Keratinocyte (primary cell): ENCODE data around the gene ATP8A2. TPM values are rescaled to one million over a fixed set of nuclear protein-coding genes. Genes with fewer than 3 reads are reported as not detected.

Source experiments
- DNase-seq: peaks from one replicate; pipeline ENCODE4 v3.0.0-alpha.2; 2011; ENCODE audit warnings: low read depth, missing footprints, low spot score
- FAIRE-seq: peaks from 2 replicates; lab custom pipeline; 2011; peaks lifted over from hg19 to GRCh38; lab: Jason Lieb, UNC
- H2AFZ ChIP-seq: 2 replicates; pipeline ENCODE4 v1.6.0; 2012; ENCODE audit warnings: low read length, control low read depth, inconsistent platforms; ENCODE audit not compliant: control insufficient read depth
- H3K27ac ChIP-seq: 2 replicates; pipeline ENCODE4 v1.5.1; 2011; ENCODE audit warnings: low read length; ENCODE audit not compliant: control insufficient read depth, insufficient read depth
- H3K27me3 ChIP-seq: 3 replicates; pipeline ENCODE4 v1.6.0; 2011; ENCODE audit warnings: low read length; ENCODE audit not compliant: control insufficient read depth, insufficient read depth; ENCODE audit errors: extremely low read depth
- H3K36me3 ChIP-seq, 2 experiments: 2 replicates in 1 of 2; 3 replicates in 1 of 2; pipeline ENCODE4 v1.5.1; 2011; ENCODE audit warnings: low read length in 2 of 2, mild to moderate bottlenecking in 1 of 2; ENCODE audit not compliant: control insufficient read depth in 2 of 2, insufficient read depth in 2 of 2; ENCODE audit errors: extremely low read depth in 1 of 2
- H3K4me1 ChIP-seq: 3 replicates; pipeline ENCODE4 v1.5.1; 2011; ENCODE audit warnings: low read length; ENCODE audit not compliant: control insufficient read depth, insufficient read depth; ENCODE audit errors: extremely low read depth
- H3K4me2 ChIP-seq: 3 replicates; pipeline ENCODE4 v1.6.0; 2011; ENCODE audit warnings: low read depth, low read length; ENCODE audit not compliant: control insufficient read depth, insufficient read depth; ENCODE audit errors: extremely low read depth
- H3K4me3 ChIP-seq, 3 experiments: fragments of 200-600 bp in 1 of 3; sonication (generic) in 1 of 3; 2 replicates in 2 of 3; 3 replicates in 1 of 3; pipeline ENCODE4 v1.5.1; 2011 to 2016; ENCODE audit warnings: low read length in 3 of 3, mild to moderate bottlenecking in 3 of 3, control low read depth in 2 of 3, inconsistent platforms in 1 of 3, low read depth in 1 of 3, mixed read lengths in 1 of 3, mixed run types in 1 of 3, moderate library complexity in 1 of 3; ENCODE audit not compliant: control insufficient read depth in 2 of 3, insufficient read depth in 2 of 3; ENCODE audit errors: extremely low read depth in 1 of 3
- H3K79me2 ChIP-seq: 2 replicates; pipeline ENCODE4 v1.6.0; 2012; ENCODE audit warnings: low read length; ENCODE audit not compliant: control insufficient read depth, insufficient read depth
- H3K9ac ChIP-seq: 3 replicates; pipeline ENCODE4 v1.6.0; 2011; ENCODE audit warnings: low read length; ENCODE audit not compliant: control insufficient read depth, insufficient read depth; ENCODE audit errors: extremely low read depth
- H3K9me1 ChIP-seq: 3 replicates; pipeline ENCODE4 v1.6.0; 2011; ENCODE audit warnings: low read length; ENCODE audit not compliant: control insufficient read depth, insufficient read depth; ENCODE audit errors: extremely low read depth
- H3K9me3 ChIP-seq: 2 replicates; pipeline ENCODE4 v1.5.1; 2012; ENCODE audit warnings: low read depth, low read length; ENCODE audit not compliant: control insufficient read depth
- H4K20me1 ChIP-seq: 3 replicates; pipeline ENCODE4 v1.6.0; 2011; ENCODE audit warnings: low read length; ENCODE audit not compliant: control insufficient read depth, insufficient read depth; ENCODE audit errors: extremely low read depth
- EZH2 ChIP-seq: IDR thresholded peaks from one replicate; pipeline ENCODE4 v1.6.1; 2012; ENCODE audit warnings: inconsistent platforms, mild to moderate bottlenecking, low read length, moderate library complexity
- dilution Hi-C: fragments of 300-500 bp; cut with MboI; formaldehyde crosslinking; loops from one replicate; pipeline ENCODE4 v1.7.0; 2020; ENCODE audit warnings: low sequenced_read_pairs; ENCODE audit not compliant: extremely low pct_ligation_motif_present
- polyA plus RNA-seq, 5 experiments: library from polyadenylated mRNA; depleted of rRNA in 3 of 5; stranded (reverse) in 3 of 5; stranded (forward) in 1 of 5; unstranded in 1 of 5; fragments of >200 nt; gene quantifications; 1 replicate in 1 of 5; 2 replicates in 3 of 5; 3 replicates in 1 of 5; pipeline versions ENCODE4 v1.2.1 to v1.2.3, GENCODE V29; 2011 to 2012; ENCODE audit warnings: missing spikeins in 2 of 5, low read depth in 1 of 5, low replicate concordance in 1 of 5
- TF ChIP-seq, protein P1 (sequence below), 3 experiments: IDR thresholded peaks in 1 of 3; conservative IDR thresholded peaks in 1 of 3; optimal IDR thresholded peaks in 1 of 3; 2 replicates in 2 of 3; 3 replicates in 1 of 3; pipeline versions ENCODE3 to v1.5.1; 2011; ENCODE audit warnings: low read length in 3 of 3, mild to moderate bottlenecking in 3 of 3, moderate library complexity in 2 of 3, control low read depth in 1 of 3, inconsistent platforms in 1 of 3; ENCODE audit not compliant: insufficient read depth in 2 of 3; ENCODE audit errors: extremely low read depth in 1 of 3

The ATP8A2 gene
- polyA plus RNA-seq, 1 donor (not counting 4 experiments of a cell fraction or from before 2014, with no cell fraction given), result 0.16 TPM

DNA sequence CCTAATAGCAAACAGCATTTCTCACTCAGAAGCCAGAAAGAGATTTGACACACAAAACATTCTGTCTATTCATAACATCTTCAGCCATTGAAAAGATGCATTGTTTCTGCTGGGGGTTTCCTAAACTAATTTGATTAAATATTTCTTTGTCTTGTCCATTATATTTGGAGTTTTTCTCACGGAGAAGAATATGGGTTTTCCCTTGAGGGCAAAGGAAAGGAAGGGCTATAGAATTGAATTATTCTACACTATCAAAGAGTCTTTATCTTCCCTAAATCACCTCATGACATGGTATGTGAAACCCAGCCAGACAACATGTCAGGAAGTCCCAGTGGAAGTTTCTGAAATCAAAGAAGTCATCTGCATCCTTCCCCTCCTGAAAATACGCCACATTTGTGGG is 493.6 kb downstream of the ATP8A2 start:
- Histone ChIP-seq H3K27ac (no peak overlapping the region), H3K27me3 (no peaks in the 10 kb centered on the region), H3K4me1 (peaks cover 17% of the 10 kb centered on the region), H3K4me3 (no peak overlapping the region), H4K20me1 (no peaks in the 10 kb centered on the region), H3K9me1 (no peaks in the 10 kb centered on the region), H3K9me3 (no peaks in the 10 kb centered on the region), H3K9ac (no peak overlapping the region), H3K36me3 (no peaks in the 10 kb centered on the region), H3K79me2 (no peaks in the 10 kb centered on the region), H3K4me2 (no peak overlapping the region), H2AFZ (no peak overlapping the region)
- no peak for DNase-seq
- dilution Hi-C loops, result no loop called here
- TF ChIP-seq, protein P1, sequence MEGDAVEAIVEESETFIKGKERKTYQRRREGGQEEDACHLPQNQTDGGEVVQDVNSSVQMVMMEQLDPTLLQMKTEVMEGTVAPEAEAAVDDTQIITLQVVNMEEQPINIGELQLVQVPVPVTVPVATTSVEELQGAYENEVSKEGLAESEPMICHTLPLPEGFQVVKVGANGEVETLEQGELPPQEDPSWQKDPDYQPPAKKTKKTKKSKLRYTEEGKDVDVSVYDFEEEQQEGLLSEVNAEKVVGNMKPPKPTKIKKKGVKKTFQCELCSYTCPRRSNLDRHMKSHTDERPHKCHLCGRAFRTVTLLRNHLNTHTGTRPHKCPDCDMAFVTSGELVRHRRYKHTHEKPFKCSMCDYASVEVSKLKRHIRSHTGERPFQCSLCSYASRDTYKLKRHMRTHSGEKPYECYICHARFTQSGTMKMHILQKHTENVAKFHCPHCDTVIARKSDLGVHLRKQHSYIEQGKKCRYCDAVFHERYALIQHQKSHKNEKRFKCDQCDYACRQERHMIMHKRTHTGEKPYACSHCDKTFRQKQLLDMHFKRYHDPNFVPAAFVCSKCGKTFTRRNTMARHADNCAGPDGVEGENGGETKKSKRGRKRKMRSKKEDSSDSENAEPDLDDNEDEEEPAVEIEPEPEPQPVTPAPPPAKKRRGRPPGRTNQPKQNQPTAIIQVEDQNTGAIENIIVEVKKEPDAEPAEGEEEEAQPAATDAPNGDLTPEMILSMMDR (optimal IDR thresholded peaks at IDR 0.05 in 1 of 3, IDR thresholded peaks at IDR 0.05 in 1 of 3, conservative IDR thresholded peaks at IDR 0.05 in 1 of 3; ENCODE audit: extremely low read depth in 1 of 3, insufficient read depth in 2 of 3, low read length in 3 of 3), result no peak
- TF ChIP-seq EZH2, result no peak
- FAIRE-seq, result no peak

DNA sequence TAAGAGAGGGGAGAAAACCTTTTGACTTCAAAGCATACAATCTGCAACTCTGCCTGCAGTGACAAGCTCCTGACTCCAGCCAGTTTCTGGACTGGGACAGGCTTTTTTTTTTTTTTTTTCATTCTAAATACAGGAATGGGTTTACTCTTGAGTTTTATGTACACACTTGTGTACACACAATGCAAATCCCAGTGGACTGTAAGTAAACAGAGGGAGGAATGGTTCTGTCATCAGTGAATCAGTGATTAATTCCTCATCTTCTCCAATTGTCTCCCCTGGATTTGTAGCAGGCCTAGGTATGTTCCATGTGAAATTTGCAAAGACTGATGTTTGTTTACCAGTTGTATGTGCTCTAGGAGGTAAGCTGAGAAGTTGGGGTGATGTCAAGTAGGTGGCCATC is 495.3 kb downstream of the ATP8A2 start:
- no peaks in the 10 kb centered on the region for H3K9me1 ChIP-seq
- no peak overlapping the region for H3K4me2 ChIP-seq
- no peak overlapping the region for H3K27ac ChIP-seq
- H3K4me3 ChIP-seq, result no peak overlapping the region
- no peaks in the 10 kb centered on the region for H3K27me3 ChIP-seq
- dilution Hi-C loops, result no loop called here
- no peak for DNase-seq
- H4K20me1 ChIP-seq, result no peaks in the 10 kb centered on the region
- H3K4me1 ChIP-seq, result peaks cover 1% of the 10 kb centered on the region
- H3K36me3 ChIP-seq, result no peaks in the 10 kb centered on the region
- no peaks in the 10 kb centered on the region for H3K9me3 ChIP-seq
- H2AFZ ChIP-seq, result no peak overlapping the region
- TF ChIP-seq, protein P1 (optimal IDR thresholded peaks at IDR 0.05 in 1 of 3, IDR thresholded peaks at IDR 0.05 in 1 of 3, conservative IDR thresholded peaks at IDR 0.05 in 1 of 3; ENCODE audit: extremely low read depth in 1 of 3, insufficient read depth in 2 of 3, low read length in 3 of 3), result no peak
- no peak overlapping the region for H3K9ac ChIP-seq
- no peaks in the 10 kb centered on the region for H3K79me2 ChIP-seq
- no peak for FAIRE-seq
